Colon (tissue), 2 donors: ENCODE data around the gene FAM177A1.
A peak's percentile ranks its signal among the peaks of the same experiment; 100 is the strongest.
"Not testable (repeated sequence)": the region's sequence is repeated elsewhere in the genome, so short reads cannot be mapped to it uniquely, and the experiment has no call there.

ENCODE experiments used
- FAIRE-seq: peaks from 2 replicates; lab custom pipeline; 2012; peaks lifted over from hg19 to GRCh38; lab: Jason Lieb, UNC
- donor health status: control.
- donor health status: control.

Gene FAM177A1, protein sequence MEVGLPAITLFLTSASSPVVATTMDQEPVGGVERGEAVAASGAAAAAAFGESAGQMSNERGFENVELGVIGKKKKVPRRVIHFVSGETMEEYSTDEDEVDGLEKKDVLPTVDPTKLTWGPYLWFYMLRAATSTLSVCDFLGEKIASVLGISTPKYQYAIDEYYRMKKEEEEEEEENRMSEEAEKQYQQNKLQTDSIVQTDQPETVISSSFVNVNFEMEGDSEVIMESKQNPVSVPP

DNA sequence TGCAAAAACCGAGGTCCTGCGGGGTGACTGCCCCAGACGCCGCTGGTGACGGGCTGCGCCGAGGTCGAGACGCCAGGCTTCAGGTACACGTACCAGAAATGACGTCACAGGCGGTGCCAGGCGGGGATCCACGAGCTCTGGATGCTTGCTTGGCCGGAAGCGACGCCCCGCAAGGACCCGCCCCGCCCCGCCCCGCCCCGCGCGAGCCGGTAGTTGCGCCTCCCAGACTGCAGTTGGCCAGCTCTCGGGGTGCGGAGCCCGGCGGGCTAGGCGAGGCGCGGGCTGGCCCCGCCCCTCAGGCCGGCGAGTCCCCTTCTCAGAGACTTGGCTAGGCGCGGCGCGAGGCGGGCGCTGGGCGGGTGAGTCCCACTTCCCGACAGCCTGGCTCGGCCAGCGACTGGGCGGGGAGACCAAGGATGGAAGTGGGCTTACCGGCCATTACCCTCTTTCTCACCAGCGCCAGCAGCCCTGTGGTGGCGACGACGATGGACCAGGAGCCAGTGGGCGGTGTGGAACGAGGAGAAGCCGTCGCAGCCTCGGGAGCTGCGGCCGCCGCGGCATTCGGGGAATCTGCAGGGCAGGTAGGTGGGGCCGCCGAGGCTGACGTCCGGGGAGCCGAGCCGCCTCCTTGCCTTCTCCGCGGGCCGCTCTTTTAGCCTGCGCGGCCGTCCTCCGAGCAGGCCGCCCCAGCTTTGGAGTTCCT, at the start of gene FAM177A1:
FAM177A1 (plus strand) TSS at position 225 of the 703 bp plus-strand sequence; CDS start at position 417, 192 bp downstream.
- no peak for FAIRE-seq

DNA sequence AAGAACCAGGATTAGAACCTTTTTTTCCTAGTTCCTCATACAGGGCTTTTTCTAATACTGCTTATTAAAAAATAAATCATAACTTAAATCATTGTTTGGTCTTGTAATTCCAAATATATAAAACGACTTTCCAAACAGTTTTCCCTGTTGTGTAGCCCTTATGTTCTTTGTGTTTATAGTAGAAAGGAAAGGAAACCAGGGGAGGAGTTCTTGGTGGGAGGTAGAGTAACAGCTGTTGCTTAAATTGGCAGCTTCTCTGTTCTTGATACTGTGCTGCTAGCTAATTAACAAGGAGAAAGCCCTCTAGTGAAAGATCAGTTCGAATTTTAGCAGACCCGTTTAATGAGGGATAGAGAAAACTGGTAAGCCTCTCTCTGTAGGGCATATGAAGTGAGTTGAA, 48.3 kb upstream of the FAM177A1 start:
- no peak for FAIRE-seq

DNA sequence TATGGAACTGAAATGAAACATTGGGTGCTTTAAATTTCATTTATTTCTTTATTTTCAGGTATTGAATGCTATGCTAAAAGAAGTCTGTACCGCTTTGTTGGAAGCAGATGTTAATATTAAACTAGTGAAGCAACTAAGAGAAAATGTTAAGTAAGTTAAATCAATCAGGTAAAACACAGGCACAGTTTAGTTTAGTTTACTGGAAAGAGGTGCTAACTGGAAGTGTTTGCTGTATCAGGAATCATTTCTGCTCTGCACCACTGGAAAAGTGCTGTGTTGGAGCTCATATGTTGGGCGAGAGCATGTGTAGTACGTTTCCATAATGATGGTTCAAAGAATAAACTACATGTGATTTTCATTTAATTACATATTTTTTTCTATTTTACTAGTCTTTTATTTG, 46.6 kb upstream of the FAM177A1 start:
- no peak for FAIRE-seq

DNA sequence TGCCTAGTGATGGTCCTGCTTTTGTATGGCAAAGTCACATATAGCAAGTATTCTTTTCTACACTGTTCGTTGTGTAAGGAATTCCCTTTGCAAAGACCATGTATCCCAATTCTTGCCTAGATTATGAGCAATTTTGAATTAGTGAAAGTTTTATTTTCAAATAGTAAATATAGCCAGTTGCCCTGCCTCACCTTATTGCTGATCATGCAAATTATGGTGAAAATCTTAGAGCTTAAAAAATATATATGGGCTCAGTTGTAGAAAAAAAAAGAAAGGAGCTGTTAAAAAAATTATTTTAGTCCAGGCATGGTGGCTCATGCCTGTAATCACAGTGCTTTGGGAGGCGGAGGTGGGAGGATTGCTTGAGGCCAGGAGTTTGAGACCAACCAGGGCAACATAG, 44.5 kb upstream of the FAM177A1 start:
- FAIRE-seq: no peak

DNA sequence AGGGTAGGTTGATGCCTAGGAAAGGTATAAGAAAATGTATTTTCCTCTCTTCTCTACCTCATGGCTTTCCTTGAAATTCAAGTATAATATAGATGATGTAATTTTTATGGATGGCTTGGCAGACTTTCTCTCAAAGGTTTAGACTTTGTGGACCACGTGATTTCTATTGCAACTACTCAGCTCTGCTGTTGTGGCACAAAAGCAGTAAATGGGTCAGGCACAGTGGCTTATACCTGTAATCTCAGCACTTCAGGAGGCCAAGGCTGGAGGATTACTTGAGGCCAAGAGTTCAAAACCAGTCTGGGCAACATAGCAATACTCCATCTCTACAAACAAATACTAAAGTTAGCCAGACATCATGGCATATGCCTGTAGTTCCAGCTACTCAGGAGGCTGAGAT, 41.2 kb upstream of the FAM177A1 start:
- FAIRE-seq: no peak

DNA sequence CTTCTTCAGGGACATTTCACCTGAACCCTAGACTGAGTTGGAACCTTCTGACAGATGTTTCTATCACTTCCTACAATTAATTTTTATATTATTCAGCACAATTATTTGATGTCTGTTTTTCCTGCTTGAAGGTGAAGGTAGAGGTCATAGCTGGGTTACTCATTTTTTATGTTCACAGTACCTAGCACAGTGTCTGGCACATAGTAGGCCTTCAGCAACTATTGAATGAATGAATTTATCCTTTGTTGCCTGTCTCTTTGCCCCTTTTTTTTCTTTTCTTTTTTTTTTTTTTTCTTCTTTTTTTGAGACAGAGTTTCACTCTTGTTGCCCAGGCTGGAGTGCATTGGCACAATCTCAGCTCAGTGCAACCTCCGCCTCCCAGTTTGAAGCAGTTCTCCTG, 29.5 kb upstream of the FAM177A1 start:
- FAIRE-seq: no peak

DNA sequence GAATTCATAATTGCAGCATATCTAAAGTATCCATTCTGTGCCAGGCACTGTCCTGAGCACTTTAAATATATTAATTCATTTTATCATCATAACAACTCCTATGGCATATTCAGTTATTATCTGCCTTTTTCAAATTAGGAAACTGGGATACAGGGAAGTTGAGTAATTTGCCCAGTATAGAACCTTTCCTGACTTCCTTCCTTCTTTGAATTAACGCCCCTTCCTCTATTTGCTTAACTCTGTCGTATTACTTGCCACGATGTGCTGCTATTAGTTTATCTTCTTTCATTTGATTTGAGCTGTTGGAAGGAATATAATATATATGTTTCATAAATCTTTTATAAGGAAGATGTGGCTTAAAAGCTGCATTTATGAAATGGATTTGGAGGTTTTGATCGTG, 25.4 kb upstream of the FAM177A1 start:
- FAIRE-seq: no peak

DNA sequence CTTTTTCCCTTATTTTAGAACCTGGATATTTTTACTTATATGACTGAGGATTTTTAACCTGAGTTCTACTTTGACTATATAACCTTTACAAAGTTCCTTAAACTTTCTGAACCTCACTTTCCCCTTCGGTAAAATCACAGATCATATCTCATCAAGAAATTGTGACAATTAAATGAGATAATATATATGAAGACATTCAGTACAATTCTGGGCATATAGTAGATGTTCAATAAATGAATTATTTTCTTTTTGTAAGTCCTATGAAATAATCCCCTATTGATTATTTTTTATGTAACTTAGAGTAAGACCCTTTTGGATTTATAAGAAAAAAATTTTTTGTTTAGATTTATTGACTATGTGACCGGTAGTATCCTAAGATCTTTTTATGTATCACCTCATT, 17.6 kb upstream of the FAM177A1 start:
- peak; percentile 24 for FAIRE-seq

DNA sequence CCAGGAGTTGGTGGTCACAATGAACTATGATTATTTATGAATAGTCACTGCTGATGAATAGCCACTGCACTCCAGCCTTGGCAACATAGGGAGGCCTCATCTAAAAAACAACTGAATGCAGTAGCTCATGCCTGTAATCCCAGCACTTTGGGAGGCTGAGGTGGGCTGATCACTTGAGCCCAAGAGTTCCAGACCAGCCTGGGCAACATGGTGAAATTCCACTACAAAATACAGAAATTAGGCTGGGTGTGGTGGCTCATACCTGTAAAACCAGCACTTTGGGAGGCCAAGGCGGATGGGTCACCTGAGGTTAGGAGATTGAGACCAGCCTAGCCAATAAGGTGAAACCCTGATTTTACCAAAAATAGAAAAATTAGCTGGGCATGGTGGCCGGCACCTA, 13.5 kb upstream of the FAM177A1 start:
- FAIRE-seq: no peak

DNA sequence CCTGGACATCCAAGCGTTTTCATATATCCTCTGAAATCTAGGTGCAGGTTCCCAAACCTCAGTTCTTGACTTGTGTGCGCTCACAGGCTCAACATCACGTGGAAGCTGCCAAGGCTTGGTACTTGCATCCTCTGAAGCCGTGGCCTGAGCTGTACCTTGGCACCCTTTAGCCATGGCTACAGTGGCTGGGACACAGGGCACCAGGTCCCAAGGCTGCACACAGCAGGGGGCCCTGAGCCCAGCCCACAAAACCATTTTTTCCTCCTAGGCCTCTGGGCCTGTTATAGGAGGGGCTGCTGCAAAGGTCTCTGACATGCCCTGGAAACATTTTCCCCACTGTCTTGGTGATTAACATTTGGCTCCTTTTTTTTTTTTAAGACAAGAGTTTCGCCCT, 11.6 kb upstream of the FAM177A1 start:
- no peak for FAIRE-seq

DNA sequence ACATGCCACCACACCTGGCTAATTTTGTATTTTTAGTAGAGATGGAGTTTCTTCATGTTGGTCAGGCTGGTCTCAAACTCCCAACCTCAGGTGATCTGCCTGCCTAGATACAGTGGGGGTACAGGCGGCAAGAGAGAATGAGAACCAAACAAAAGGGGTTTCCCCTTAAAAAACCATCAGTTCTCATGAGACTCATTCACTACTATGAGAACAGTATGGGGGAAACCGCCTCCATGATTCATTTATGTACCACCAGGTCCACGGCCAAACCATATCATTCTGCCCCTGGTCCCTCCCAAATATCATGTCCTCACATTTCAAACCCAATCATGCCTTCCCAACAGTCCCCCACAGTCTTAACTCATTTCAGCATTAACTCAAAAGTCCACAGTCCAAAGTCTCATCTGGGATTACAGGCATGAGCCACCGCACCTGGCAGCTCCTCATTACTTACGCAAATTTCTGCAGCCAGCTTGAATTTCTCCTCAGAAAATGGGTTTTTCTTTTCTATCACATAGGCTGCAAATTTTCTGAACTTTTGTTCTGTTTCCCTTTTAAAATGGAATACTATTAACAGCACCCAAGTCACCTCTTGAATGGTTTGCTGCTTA, 11.0 kb upstream of the FAM177A1 start:
- FAIRE-seq: not testable (repeated sequence)

DNA sequence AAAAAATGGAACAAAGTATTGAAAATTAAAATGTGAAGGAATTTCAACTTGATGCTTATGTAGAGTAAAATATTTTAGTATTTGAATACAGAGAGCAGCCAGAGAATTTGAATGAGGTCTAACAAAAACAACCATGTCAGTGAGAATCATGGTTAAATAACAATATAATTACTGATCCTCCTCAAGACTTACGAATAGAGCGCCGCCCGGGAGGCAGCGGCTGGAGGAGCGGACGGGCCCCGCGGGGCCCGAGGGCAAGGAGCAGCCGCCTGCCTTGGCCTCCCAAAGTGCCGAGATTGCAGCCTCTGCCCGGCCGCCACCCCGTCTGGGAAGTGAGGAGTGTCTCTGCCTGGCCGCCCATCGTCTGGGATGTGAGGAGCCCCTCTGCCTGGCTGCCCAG, 7.8 kb upstream of the FAM177A1 start:
- FAIRE-seq: not testable (repeated sequence)

DNA sequence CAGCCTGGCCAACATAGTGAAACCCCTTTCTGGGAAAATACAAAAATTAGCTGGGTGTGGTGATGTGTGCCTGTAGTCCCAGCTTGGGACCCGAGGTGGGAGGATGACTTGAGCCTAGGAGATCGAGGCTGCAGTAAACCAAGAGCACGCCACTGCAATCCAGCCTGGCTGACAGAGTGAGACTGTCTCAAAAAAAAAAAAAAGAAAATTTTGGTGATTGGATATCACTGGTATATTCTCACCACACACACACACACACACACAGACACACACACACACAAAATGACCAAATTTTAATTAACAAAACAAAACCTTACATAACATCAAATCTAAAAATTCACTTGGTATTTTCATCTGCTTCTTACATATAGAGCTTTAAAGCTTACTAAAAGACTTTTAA, 3.4 kb upstream of the FAM177A1 start:
- no peak for FAIRE-seq

DNA sequence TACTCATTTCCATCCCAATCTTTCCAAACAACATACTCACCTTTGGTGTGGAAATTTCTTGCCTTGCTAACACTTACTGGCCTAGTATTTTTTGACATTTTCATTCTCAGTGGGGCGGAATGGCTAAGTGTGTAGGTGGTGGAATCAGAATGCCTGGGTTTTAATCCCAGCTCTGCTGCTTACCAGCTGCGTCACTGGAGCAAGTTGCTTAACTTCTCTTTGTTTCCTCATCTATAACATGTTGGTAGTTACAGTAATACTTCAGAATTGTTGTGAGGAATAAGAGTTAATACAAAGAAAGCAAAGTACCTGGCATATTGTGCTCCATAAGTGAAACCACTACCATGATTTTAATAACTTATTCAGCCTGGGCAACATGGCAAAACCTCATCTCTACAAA, 3.0 kb upstream of the FAM177A1 start:
- no peak for FAIRE-seq

DNA sequence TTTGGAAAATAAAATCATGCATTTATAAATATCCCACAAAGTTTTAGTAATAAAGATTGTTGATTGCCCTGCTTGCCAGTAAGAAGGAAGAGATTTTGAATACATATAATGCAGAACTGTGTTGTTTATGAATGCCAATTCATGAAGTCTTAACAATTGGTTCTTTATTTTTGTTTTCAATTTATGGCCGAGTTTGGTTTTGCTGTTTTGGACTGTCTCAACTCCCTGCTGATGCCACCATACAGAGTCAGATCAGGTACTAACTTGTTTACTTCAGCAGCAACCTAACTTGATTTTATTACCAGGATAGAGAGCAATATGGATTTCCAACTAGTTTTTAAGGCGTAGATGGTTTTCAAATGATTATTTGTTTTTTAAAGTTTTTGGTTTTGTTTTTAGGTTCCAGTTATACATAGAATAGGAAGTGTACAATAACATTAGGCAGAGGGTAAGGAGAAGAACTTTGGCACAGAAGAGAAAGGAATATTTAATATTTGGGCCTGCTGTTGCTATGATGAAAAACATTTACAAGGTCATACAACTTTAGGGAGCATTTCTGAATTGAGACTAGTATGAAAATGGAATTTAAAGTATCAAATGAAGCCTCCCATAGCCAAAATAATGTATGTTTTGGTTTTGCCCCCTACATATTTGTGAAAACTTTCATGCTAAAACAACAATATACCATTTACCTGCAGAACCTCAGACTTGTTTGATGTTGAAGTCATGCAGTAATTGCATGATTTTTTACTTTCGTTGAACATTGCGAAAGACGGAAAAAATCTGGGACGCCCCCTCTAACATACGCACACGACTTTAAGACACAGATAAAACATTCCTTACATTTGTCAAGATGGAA, 904 bp upstream of the FAM177A1 start:
- FAIRE-seq: no peak

DNA sequence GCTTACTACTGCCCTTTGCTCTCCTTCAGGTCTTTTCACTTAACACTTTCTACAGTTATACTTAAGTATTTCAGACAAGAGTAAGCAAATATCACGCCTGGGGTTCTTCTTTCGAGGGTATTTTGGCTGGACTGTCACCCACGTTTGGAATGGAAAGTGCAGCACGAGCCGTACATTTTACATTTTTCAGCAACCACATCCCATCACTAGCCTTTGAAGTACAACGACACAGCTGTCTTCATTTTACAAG, 349 bp upstream of the FAM177A1 start:
- no peak for FAIRE-seq

DNA sequence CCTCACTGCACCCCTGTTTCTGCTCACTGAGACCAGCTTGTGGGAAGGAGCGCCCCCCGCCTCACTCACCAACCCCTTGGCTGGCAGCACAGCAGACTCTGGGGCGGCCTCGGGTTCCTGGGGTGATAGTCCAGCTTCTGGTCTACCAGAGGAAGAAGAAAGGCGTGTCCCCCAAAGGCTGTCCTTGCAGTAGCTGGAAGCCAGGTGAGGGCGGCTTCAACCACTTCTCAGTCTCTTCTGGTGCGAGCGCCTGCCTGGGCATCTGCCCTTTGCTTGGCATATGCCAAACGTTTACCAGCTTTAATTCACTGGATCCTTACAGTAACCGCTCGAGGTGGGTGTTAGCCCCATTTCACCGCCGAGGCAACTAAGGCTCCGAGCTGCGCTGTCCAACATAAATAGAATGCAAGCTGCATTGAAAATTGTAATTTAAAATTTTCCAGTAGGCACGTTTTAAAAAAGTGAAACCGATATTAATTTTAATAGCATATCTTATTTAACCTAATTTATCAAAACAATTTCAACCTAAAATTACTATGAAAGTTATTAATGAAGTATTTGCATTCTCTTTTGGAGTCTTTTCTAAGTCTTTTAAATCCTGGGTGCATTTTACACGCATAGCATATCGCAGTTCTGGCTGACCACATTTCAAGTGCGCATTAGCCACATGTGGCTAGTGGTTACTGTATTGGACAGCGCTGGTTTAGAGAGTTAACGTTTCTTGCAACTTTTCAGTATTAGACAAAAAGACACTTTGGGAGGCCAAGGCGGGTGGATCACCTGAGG, 872 bp downstream of the FAM177A1 start:
- no peak for FAIRE-seq

DNA sequence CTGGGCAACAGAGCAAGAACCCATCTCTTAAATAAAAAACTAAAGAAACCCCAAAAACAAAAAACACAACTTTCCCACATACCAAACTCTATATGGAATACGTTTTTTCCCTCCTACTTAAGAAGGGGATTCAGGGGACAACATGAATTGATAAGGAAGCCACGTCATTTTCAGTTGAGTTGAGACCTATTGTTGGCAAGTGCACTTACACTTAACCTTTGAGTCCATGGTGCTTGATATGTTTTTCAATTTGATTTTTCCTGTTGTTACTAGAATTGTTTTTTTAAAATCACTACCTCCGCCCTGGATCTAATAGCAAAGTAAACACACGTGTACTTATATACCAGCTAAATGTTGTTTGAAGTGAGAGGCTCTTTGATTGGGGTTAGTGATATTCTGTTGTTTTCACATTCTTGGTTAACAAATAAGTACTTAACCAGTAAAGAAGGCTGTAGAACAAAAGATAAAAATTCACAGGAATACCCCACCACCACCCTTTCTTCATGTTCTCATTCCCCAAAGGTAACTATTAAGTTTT, 2.0 kb downstream of the FAM177A1 start:
- no peak for FAIRE-seq

DNA sequence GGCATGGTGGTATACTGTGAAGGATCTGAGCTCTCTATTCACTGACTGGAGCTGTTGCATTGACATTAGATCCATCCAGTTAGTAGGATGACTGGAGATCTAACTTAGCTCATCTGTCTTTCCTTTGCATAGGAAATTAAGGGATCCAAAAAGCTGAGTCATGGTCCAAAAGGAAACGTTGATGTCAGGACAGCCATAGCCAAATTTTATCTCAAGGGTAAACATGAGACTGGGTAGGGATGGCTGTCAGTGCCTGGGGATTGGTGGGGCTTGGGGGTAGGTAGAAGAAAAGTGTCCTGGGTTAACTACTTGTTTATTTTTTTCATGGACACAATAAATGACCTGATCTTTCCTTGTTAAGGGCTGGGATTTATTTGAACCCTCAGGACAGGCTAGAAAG, 4.6 kb downstream of the FAM177A1 start:
- FAIRE-seq: no peak

DNA sequence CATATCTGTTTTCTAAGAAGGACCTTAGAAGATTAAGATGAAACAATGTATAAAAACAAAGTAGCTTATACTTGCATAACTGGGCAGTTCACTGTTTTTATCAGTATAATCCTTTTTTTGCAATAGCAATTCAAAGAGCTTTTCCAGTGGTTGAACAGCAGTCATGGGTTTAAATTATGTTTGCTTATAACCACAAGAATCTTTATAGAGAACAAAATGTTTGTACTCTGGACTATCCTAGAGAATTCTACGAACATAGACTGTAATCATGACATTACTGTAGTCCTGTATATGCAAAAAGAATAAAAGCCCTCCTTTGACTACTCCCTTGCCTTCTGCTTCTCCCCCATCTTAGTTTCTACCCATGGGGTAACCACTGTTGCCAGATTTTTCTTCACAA, 5.7 kb downstream of the FAM177A1 start:
- no peak for FAIRE-seq

DNA sequence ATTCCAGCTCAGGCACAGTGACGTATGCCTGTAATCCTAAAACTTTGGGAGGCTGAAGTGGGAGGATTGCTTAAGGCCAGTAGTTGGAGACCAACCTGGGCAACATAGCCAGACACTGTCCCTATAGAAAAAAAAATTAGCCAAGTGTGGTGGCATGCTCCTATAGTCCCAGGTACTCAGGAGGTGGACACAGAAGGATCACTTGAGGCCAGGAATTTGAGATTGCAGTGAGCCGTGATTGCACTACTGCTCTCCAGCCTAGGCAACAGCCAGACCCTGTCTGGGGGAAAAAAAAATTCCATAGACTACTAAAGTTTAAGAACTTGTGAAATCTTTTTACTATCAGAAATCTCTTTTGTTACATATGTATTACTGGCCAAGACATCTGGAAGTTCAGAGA, 6.6 kb downstream of the FAM177A1 start:
- no peak for FAIRE-seq
